ENCODE data around the gene DUOXA1. TPM values are rescaled to one million over a fixed set of nuclear protein-coding genes. Genes with fewer than 3 reads are reported as not detected.

The DUOXA1 gene
- total RNA-seq, 1 donor from 2014 or later, result not detected

- Mint-ChIP-seq H3K27me3 (ENCODE audit: insufficient read depth, low read depth) (peaks cover 16% of the 10 kb centered on the region), H3K4me1 (peaks cover 12% of the 10 kb centered on the region), H3K27ac (no peak overlapping the region), H3K4me3 (no peak overlapping the region), H3K9me3 (peaks cover 3% of the 10 kb centered on the region), H3K36me3 (no peaks in the 10 kb centered on the region)
- no peak overlapping the region for H3K27ac ChIP-seq
- H2AFZ ChIP-seq (replicated peaks), result no peak overlapping the region
- no peak for TF ChIP-seq EZH2 (IDR thresholded peaks at IDR 0.05)
- H3K36me3 ChIP-seq, result no peaks in the 10 kb centered on the region
- no peaks in the 10 kb centered on the region for H3F3A ChIP-seq (ENCODE audit: low read depth)
- DNase-seq (ENCODE audit: low spot score), result no peak
- no peak overlapping the region for H3K9ac ChIP-seq
- H3K79me2 ChIP-seq (ENCODE audit: low read depth), result no peaks in the 10 kb centered on the region
- no peak overlapping the region for H3K4me3 ChIP-seq
- H3K4me1 ChIP-seq, result peaks cover 7% of the 10 kb centered on the region
- H4K20me1 ChIP-seq (ENCODE audit: low read depth), result no peaks in the 10 kb centered on the region
- H3K27me3 ChIP-seq, result peaks cover 20% of the 10 kb centered on the region
- no peaks in the 10 kb centered on the region for H3K9me3 ChIP-seq (ENCODE audit: low read depth)
- no peak overlapping the region for H3K4me2 ChIP-seq
Observed at GRCh38 chr15:45102226-45102625, 27.5 kb downstream of the DUOXA1 start.

- DNase-seq (ENCODE audit: low spot score), result no peak
- Histone ChIP-seq H3K9ac (no peak overlapping the region), H3K4me2 (no peak overlapping the region), H3K79me2 (ENCODE audit: low read depth) (no peaks in the 10 kb centered on the region), H4K20me1 (ENCODE audit: low read depth) (no peaks in the 10 kb centered on the region), H3K4me3 (no peak overlapping the region), H3K9me3 (ENCODE audit: low read depth) (no peaks in the 10 kb centered on the region), H3K27ac (no peak overlapping the region), H3K4me1 (peaks cover 7% of the 10 kb centered on the region), H2AFZ (replicated peaks) (no peak overlapping the region), H3K36me3 (no peaks in the 10 kb centered on the region), H3F3A (ENCODE audit: low read depth) (no peaks in the 10 kb centered on the region), H3K27me3 (peaks cover 15% of the 10 kb centered on the region)
- Mint-ChIP-seq H3K36me3 (no peaks in the 10 kb centered on the region), H3K4me3 (no peak overlapping the region), H3K9me3 (peaks cover 3% of the 10 kb centered on the region), H3K4me1 (peaks cover 12% of the 10 kb centered on the region), H3K27ac (no peak overlapping the region), H3K27me3 (ENCODE audit: insufficient read depth, low read depth) (peaks cover 16% of the 10 kb centered on the region)
- no peak for TF ChIP-seq CTCF (IDR thresholded peaks at IDR 0.05)
- TF ChIP-seq EZH2phosphoT487 (IDR thresholded peaks at IDR 0.05), result no peak
- no peak for TF ChIP-seq EZH2 (IDR thresholded peaks at IDR 0.05)
Observed at GRCh38 chr15:45101749-45102148, 27.9 kb downstream of the DUOXA1 start.

- Histone ChIP-seq H2AFZ (replicated peaks) (no peak overlapping the region), H3K4me1 (peaks cover 7% of the 10 kb centered on the region), H3F3A (ENCODE audit: low read depth) (no peaks in the 10 kb centered on the region), H3K27me3 (peaks cover 8% of the 10 kb centered on the region), H3K4me3 (no peak overlapping the region), H3K36me3 (no peaks in the 10 kb centered on the region), H3K9ac (no peak overlapping the region), H3K9me3 (ENCODE audit: low read depth) (no peaks in the 10 kb centered on the region), H3K4me2 (peak overlapping the region; percentile 1), H3K27ac (no peak overlapping the region), H4K20me1 (ENCODE audit: low read depth) (no peaks in the 10 kb centered on the region), H3K79me2 (ENCODE audit: low read depth) (no peaks in the 10 kb centered on the region)
- Mint-ChIP-seq H3K4me3 (no peak overlapping the region), H3K4me1 (peaks cover 12% of the 10 kb centered on the region), H3K27me3 (ENCODE audit: insufficient read depth, low read depth) (peaks cover 16% of the 10 kb centered on the region), H3K9me3 (peaks cover 3% of the 10 kb centered on the region), H3K36me3 (no peaks in the 10 kb centered on the region), H3K27ac (peak overlapping the region; percentile 11)
- peak; percentile 16 for DNase-seq (ENCODE audit: low spot score)
- no peak for TF ChIP-seq CTCF (IDR thresholded peaks at IDR 0.05)
- no peak for TF ChIP-seq EZH2 (IDR thresholded peaks at IDR 0.05)
- TF ChIP-seq EZH2phosphoT487 (IDR thresholded peaks at IDR 0.05), result no peak
Observed at GRCh38 chr15:45100884-45101625, 28.6 kb downstream of the DUOXA1 start.

- Histone ChIP-seq H3K4me2 (no peak overlapping the region), H3K79me2 (ENCODE audit: low read depth) (no peaks in the 10 kb centered on the region), H3K36me3 (no peaks in the 10 kb centered on the region), H4K20me1 (ENCODE audit: low read depth) (no peaks in the 10 kb centered on the region), H3K27me3 (peaks cover 8% of the 10 kb centered on the region), H3K9me3 (ENCODE audit: low read depth) (no peaks in the 10 kb centered on the region), H3K27ac (no peak overlapping the region), H3K4me3 (no peak overlapping the region), H3K4me1 (peaks cover 7% of the 10 kb centered on the region), H2AFZ (replicated peaks) (no peak overlapping the region), H3F3A (ENCODE audit: low read depth) (no peaks in the 10 kb centered on the region), H3K9ac (no peak overlapping the region)
- no peak for DNase-seq (ENCODE audit: low spot score)
- peaks cover 3% of the 10 kb centered on the region for H3K9me3 Mint-ChIP-seq
- no peaks in the 10 kb centered on the region for H3K36me3 Mint-ChIP-seq
- TF ChIP-seq EZH2phosphoT487 (IDR thresholded peaks at IDR 0.05) (no peak), EZH2 (IDR thresholded peaks at IDR 0.05) (no peak), CTCF (IDR thresholded peaks at IDR 0.05) (no peak)
- H3K4me1 Mint-ChIP-seq, result peaks cover 12% of the 10 kb centered on the region
- H3K27ac Mint-ChIP-seq, result no peak overlapping the region
- no peak overlapping the region for H3K4me3 Mint-ChIP-seq
- H3K27me3 Mint-ChIP-seq (ENCODE audit: insufficient read depth, low read depth), result peaks cover 16% of the 10 kb centered on the region
Observed at GRCh38 chr15:45099549-45100165, 30.0 kb downstream of the DUOXA1 start.
